NCI-H526 (cell line): ENCODE measurements around the gene BAIAP2L2.
"Not testable (repeated sequence)": the region's sequence is repeated elsewhere in the genome, so short reads cannot be mapped to it uniquely, and the experiment has no call there.

Experiments
- DNase-seq, 2 experiments: peaks; one replicate each; lab custom pipeline; 2025; lab: John Stamatoyannopoulos, UW

BAIAP2L2 gene

DNA sequence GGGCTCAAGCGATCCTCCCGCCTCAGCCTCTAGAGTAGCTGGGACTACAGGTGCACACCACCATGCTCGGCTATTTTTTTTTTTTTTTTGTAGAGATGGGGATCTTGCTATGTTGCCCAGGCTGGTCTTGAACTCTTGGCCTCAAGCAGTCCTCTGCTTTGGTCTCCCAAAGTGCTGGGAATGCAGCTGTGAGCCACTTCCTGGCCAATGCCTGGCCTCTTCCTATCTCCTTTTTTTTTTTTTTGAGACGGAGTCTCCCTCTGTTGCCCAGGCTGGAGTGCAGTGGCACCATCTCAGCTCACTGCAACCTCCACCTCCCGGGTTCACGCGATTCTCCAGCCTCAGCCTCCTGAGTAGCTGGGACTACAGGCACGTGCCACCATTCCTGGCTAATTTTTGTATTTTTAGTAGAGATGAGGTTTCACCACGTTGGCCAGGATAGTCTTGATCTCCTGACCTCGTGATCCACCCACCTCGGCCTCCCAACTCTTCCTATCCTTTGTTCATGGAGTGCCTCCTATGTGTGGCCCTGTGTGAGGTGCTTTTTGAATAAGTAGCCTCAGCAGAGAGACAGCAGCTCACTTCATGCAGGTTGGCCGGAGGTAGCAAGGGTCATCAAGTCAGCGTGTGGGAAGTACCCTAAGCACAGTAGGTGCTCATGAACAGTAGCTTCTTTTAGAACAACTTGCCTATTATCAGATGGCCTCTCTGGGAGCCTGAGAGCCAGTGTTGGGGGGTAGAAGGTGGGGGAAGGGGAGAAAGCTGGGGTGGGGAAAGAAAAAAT, 72.9 kb downstream of the BAIAP2L2 start:
- not testable (repeated sequence) for DNase-seq

DNA sequence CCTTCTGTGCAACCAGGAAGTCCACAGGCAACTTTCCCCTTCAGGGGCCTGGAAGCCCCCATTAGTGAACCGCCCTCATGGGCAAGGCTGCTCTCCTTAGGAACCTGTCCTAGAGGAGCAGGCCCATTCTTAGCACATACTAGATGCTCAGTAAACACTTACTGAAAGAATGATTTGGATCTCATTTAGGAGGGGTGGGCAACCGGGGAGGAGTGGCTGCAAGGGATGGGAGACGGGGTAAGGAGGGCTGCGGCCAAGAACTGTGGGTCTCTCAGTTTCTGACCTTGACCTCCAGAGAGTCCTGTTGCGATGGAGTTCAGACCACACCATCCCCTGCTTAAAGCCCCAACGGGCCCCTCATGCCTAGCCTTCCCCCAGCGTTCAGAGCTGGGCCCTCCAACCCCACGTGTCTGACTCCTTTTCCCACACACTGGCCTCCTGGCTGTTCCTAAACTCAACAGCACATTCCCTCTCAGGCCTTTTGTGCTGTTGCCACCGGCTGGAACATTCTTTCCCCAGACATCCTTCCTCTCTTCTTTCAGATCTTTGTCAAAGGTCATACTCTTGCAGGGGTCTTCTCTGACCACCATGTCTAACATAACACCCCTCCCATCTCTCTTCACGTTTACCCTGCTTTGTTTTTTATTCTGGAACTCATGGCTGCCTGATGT, 74.0 kb downstream of the BAIAP2L2 start:
- no peak for DNase-seq

DNA sequence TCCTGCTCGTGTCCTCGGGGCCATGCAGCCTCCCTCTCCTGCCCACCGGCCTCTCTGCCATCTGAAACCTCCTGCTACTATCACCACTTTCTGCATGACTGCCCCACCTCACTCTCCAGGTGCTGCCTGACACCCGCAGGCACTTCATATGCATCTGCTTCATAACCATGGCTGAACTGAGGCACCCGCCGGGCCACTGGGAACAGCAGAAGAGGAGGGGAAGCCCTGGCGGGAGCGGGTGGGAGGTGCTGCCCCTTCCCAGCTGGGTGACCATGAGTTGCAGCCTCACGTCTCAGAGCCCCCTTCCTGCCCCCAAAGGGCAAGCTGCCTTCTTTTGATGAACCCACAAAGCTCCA, 75.0 kb downstream of the BAIAP2L2 start:
- peak in 1 of 2 experiments; percentile 56 for DNase-seq
